Sigmoid colon (tissue), 4 donors: ENCODE measurements around the gene NOS1AP.

Experiments used
- CTCF ChIP-seq, 4 experiments: fragments of 450-650 bp in 3 of 4; fragments of 200-600 bp in 1 of 4; IDR thresholded peaks; one replicate each; pipeline ENCODE4 v1.5.1; 2016 to 2019; ENCODE audit warnings: antibody characterized with exemption in 4 of 4, mild to moderate bottlenecking in 3 of 4, moderate library complexity in 2 of 4
- EP300 ChIP-seq, 4 donors: sonication (generic); formaldehyde crosslinking; IDR thresholded peaks; one replicate each; pipeline ENCODE4 v1.6.1; 2017; ENCODE audit warnings: antibody characterized with exemption in 4 of 4
- POLR2AphosphoS5 ChIP-seq, 4 donors: sonication (generic); formaldehyde crosslinking; IDR thresholded peaks; one replicate each; pipeline ENCODE4 v1.6.1; 2017; ENCODE audit warnings: antibody characterized with exemption in 4 of 4

GRCh38 chr1:162284206-162284955 lies 214.9 kb downstream of the NOS1AP start:
- TF ChIP-seq EP300 (IDR thresholded peaks at IDR 0.05): no peak
- no peak for TF ChIP-seq CTCF (IDR thresholded peaks at IDR 0.05)
- TF ChIP-seq POLR2AphosphoS5 (IDR thresholded peaks at IDR 0.05): no peak
